ENCODE data around the gene TSPYL4.

GRCh38 chr6:116217069-116217468 is 36.8 kb downstream of the TSPYL4 start:
- TF ChIP-seq TAF1 (IDR thresholded peaks at IDR 0.05; ENCODE audit: borderline replicate concordance, insufficient read depth, low read length) (no peak), POLR2AphosphoS5 (IDR thresholded peaks at IDR 0.05; ENCODE audit: low read depth, low read length) (no peak)

Data from PFSK-1 (cell line).